Peyer's patch (tissue), 4 donors: ENCODE results near the gene UNC5B. TPM values are rescaled to one million over a fixed set of nuclear protein-coding genes. Genes with fewer than 3 reads are reported as not detected.

Experiments used
- DNase-seq, 3 donors: peaks; one replicate each; pipeline ENCODE4 v3.0.0-alpha.2; 2017 to 2019
- H3K27ac ChIP-seq, 4 donors: fragments of 200-600 bp; sonication (generic); one replicate each; pipeline ENCODE4 v1.5.1; 2016 to 2019
- H3K27me3 ChIP-seq, 2 donors: fragments of 200-600 bp; sonication (generic); one replicate each; pipeline ENCODE4 v1.5.1; 2019
- H3K36me3 ChIP-seq, 3 donors: fragments of 200-600 bp; sonication (generic); one replicate each; pipeline ENCODE4 v1.5.1; 2016 to 2019
- H3K4me1 ChIP-seq, 4 donors: fragments of 200-600 bp; sonication (generic); one replicate each; pipeline ENCODE4 v1.5.1; 2016 to 2019
- H3K4me3 ChIP-seq, 4 donors: fragments of 200-600 bp; sonication (generic); 1 replicate in 3 of 4; 2 replicates in 1 of 4; pipeline ENCODE4 v1.5.1; 2016 to 2019; ENCODE audit warnings: mild to moderate bottlenecking in 1 of 4
- H3K9me3 ChIP-seq, 4 donors: fragments of 200-600 bp; sonication (generic); one replicate each; pipeline ENCODE4 v1.5.1; 2016 to 2019; ENCODE audit warnings: mild to moderate bottlenecking in 1 of 4
- POLR2A ChIP-seq, 2 donors: fragments of 450-650 bp; IDR thresholded peaks; one replicate each; pipeline ENCODE4 v1.5.1; 2017; ENCODE audit warnings: antibody characterized with exemption in 2 of 2, mild to moderate bottlenecking in 2 of 2, moderate library complexity in 2 of 2
- total RNA-seq, 4 donors: library from RNA; depleted of rRNA; stranded (reverse); fragments of >200 nt; gene quantifications; one replicate each; pipeline ENCODE4 v1.1.0, GENCODE V29; 2016
- TF ChIP-seq, protein P1 (sequence below), 6 experiments: fragments of 450-650 bp in 4 of 6; fragments of 200-600 bp in 2 of 6; sonication (generic) in 1 of 6; IDR thresholded peaks; one replicate each; pipeline ENCODE4 v1.5.1; 2017 to 2019; ENCODE audit warnings: antibody characterized with exemption in 6 of 6, mild to moderate bottlenecking in 3 of 6, moderate library complexity in 1 of 6

UNC5B gene
- total RNA-seq, 4 donors from 2014 or later, result 5.0 to 52.5 (median 39.1) TPM

DNA sequence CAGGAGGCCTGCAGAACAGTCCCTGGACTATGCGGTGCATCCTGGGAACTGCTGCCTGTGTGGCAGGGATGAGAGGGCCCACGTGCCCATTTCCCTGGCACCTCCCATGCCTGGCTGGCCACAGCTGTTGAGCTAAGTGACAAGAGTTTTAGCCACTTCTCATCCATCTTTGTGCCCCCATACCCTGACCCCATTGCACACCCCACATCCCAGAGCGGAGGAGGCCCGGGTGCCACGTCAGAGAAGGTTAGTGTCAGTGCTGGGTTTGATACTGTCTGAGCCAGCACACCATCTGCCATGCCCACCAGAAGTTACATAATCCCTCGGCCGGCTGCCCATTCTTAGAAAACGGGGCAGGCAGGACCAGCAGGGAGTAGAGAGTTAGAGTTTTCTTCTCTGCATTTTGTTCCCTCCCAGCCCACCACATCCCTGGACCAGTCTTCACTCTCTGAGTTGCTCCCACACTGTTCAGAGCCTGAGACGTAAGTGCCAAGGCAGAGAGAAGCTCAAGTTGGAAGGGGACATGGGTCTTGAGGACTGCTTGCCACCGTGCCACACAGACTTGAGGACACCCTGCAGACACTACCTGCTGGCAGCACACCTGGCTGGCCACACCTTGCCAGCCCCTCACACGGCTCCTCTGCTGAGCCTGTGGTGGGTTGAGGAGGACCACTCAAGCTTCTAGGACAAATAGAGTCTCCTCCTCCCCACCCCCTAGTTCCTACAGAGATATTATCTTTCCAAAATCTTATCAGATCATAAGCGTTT lies 13.1 kb downstream of the UNC5B start:
- Histone ChIP-seq H3K9me3 (no peaks in the 10 kb centered on the region), H3K36me3 (no peaks in the 10 kb centered on the region), H3K4me1 (peaks cover 0 to 8% (median 0%) of the 10 kb centered on the region in 4 donors), H3K27ac (no peak overlapping the region), H3K4me3 (no peak overlapping the region), H3K27me3 (no peaks in the 10 kb centered on the region)
- no peak for TF ChIP-seq POLR2A (IDR thresholded peaks at IDR 0.05)
- TF ChIP-seq, protein P1, sequence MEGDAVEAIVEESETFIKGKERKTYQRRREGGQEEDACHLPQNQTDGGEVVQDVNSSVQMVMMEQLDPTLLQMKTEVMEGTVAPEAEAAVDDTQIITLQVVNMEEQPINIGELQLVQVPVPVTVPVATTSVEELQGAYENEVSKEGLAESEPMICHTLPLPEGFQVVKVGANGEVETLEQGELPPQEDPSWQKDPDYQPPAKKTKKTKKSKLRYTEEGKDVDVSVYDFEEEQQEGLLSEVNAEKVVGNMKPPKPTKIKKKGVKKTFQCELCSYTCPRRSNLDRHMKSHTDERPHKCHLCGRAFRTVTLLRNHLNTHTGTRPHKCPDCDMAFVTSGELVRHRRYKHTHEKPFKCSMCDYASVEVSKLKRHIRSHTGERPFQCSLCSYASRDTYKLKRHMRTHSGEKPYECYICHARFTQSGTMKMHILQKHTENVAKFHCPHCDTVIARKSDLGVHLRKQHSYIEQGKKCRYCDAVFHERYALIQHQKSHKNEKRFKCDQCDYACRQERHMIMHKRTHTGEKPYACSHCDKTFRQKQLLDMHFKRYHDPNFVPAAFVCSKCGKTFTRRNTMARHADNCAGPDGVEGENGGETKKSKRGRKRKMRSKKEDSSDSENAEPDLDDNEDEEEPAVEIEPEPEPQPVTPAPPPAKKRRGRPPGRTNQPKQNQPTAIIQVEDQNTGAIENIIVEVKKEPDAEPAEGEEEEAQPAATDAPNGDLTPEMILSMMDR (IDR thresholded peaks at IDR 0.05), result no peak
- peak in 2 of 3 donors; percentile 28 to 33 for DNase-seq

DNA sequence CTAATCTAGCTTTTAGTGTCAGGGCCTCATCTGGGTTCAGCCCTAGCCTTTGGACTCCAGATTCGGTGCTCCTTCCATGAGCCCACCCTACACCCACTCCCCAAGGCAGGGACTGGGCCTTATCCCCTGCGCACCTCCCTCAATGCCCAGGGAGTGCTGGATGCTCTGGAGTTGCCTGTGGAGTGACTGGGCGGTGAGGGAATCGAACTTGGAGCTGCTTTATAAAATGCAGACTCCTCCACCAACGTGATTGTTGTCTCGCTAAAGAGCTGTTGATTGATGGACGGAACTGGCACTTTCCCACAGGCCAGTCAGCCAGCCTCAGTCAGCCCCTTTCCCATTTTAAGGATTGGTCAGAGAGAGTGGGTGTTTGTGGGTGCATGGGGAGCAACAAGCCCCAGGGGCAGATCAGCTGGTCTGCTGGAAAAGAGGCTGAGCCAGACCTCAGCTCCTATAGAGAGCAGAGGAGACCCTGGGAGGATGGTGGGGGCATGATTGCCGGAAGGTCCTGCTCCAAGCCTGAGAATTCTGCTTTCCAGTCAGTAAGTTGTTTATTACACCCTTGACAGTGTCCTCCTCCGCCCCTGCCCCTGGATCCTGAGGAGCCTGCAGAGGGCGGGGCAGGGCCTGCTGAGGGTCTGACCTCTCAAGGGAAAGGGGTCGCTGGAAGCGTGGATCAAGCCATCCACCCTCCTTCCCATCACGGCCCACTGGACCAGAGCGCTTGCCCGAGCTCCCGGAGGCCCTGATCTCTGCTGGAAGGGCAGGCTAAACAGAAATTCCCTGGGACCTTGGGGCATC lies 16.7 kb downstream of the UNC5B start:
- DNase-seq, result peak in 1 of 3 donors; percentile 38
- Histone ChIP-seq H3K9me3 (no peaks in the 10 kb centered on the region), H3K27me3 (no peaks in the 10 kb centered on the region), H3K27ac (peak overlapping the region in 1 of 4 donors; percentile 23), H3K4me1 (peaks cover 0 to 20% (median 0%) of the 10 kb centered on the region in 4 donors), H3K36me3 (no peaks in the 10 kb centered on the region), H3K4me3 (no peak overlapping the region)
- no peak for TF ChIP-seq POLR2A (IDR thresholded peaks at IDR 0.05)
- TF ChIP-seq, protein P1 (IDR thresholded peaks at IDR 0.05), result no peak

DNA sequence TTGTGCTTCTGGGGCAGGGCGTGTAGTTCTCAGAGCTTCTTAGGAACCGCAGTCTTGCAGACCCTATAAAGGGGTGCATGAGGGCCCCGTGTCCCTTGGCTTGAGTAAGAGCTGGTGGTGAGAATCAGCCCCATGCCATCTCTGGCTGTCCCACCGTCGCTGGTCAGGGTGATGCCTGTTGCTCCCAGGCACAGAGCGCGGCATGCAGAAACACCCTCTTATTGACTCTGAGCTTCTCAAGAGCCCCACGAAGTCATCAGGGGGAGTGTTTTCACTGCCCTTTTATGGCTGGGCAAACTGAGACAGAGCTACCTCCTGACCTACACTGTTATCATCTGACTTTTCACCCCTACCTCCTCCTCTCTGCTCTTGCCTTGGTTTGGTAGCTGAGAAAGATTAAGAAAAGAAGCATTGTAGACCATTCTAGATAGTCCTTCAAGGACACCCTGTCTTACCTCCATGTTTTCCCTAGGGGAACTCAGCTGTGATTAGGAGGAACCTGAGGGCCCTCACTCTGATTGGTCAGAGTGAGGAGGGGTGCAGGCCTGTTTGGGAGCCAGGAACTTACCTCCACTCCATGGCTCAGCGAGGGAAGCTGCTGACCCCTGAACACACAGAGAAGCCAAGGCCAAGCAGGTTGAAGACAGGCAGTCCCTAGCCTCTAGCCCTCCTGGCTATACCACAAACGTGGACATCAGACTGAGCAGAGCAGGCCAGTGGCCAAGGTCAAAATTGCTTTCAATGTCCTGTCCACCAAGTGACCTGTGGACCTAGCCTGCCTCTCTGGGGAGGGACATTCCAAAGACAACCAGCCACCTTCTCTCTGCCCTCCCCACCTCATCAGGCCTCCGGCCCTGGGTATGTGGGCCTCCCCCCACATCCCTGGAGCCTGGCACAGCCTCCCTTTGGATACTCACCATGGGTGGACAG lies 17.6 kb downstream of the UNC5B start:
- H3K36me3 ChIP-seq, result no peaks in the 10 kb centered on the region
- no peaks in the 10 kb centered on the region for H3K9me3 ChIP-seq
- TF ChIP-seq, protein P1 (IDR thresholded peaks at IDR 0.05), result no peak
- TF ChIP-seq POLR2A (IDR thresholded peaks at IDR 0.05), result no peak
- peak in 1 of 3 donors; percentile 19 for DNase-seq
- H3K27ac ChIP-seq, result peak overlapping the region in 1 of 4 donors; percentile 23
- peaks cover 0 to 28% (median 0%) of the 10 kb centered on the region in 4 donors for H3K4me1 ChIP-seq
- no peaks in the 10 kb centered on the region for H3K27me3 ChIP-seq
- H3K4me3 ChIP-seq, result no peak overlapping the region

DNA sequence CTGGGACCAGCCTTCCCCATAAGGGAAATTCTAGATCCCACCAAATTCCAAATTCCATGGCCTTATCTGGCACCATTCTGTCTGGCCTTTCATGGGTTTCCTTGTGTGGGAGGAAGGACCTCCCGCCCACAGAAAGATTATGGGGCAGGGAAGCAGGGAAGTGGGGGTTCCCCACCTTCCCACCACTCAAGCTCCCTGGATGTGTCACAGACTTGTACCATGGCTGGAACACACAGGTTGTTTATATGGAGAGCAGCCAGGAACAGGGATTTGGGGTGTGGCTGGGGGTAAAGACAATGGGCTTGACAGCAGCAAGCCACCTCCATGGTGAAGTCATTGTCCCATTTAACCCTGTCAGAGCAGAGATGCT lies 18.3 kb downstream of the UNC5B start:
- Histone ChIP-seq H3K27ac (no peak overlapping the region), H3K9me3 (no peaks in the 10 kb centered on the region), H3K27me3 (no peaks in the 10 kb centered on the region), H3K4me1 (peaks cover 0 to 34% (median 0%) of the 10 kb centered on the region in 4 donors), H3K4me3 (no peak overlapping the region), H3K36me3 (no peaks in the 10 kb centered on the region)
- DNase-seq, result no peak
- TF ChIP-seq POLR2A (IDR thresholded peaks at IDR 0.05), result no peak
- TF ChIP-seq, protein P1 (IDR thresholded peaks at IDR 0.05), result no peak

DNA sequence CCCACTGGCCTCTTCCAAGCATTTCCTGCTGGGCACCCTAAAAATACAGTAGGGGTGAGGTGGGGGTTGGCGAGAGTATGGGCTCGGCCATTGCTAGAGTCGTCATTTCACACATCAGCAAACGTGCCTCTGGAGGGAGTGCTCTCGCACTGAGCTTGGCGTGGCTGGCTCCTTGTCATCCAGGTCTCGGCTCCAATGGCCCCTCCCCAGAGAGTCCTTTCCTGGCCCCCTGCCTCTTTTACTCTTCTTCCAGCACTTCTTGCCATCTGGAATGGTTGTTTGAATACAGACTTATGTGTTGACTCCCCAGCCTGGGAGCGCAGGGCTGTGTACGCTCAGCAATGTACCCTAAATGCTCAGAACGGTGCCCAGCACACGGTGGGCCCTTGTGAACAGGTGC lies 18.8 kb downstream of the UNC5B start:
- H3K4me3 ChIP-seq, result no peak overlapping the region
- TF ChIP-seq POLR2A (IDR thresholded peaks at IDR 0.05), result no peak
- TF ChIP-seq, protein P1 (IDR thresholded peaks at IDR 0.05), result no peak
- no peaks in the 10 kb centered on the region for H3K9me3 ChIP-seq
- peaks cover 0 to 36% (median 0%) of the 10 kb centered on the region in 4 donors for H3K4me1 ChIP-seq
- H3K36me3 ChIP-seq, result no peaks in the 10 kb centered on the region
- no peak overlapping the region for H3K27ac ChIP-seq
- DNase-seq, result peak in 1 of 3 donors; percentile 15
- no peaks in the 10 kb centered on the region for H3K27me3 ChIP-seq
